K562 (cell line): ENCODE data around the gene RUNX1. TPM values are rescaled to one million over a fixed set of nuclear protein-coding genes. Genes with fewer than 3 reads are reported as not detected.

Experiments
- ARHGAP35 ChIP-seq: fragments of 450-650 bp; IDR thresholded peaks from 2 replicates; pipeline ENCODE4 v1.6.1; 2018; ENCODE audit not compliant: partially characterized antibody
- GTF2F1 ChIP-seq: IDR thresholded peaks from 2 replicates; pipeline ENCODE4 v1.6.1; 2011; ENCODE audit warnings: low read depth, low read length, improper control_type of control experiment
- KLF6 ChIP-seq: fragments of 250-450 bp; sonication (Bioruptor Pico); IDR thresholded peaks from 2 replicates; pipeline ENCODE4 v1.4.0; 2020; ENCODE audit warnings: mild to moderate bottlenecking, moderate library complexity, borderline replicate concordance
- NFE2L1 ChIP-seq: fragments of 450-650 bp; IDR thresholded peaks from 2 replicates; pipeline ENCODE4 v1.6.1; 2016; ENCODE audit warnings: missing genetic modification characterization, low read depth, mild to moderate bottlenecking, missing compliant biosample characterization, moderate library complexity, borderline replicate concordance
- PCBP1 ChIP-seq: fragments of 200-400 bp; formaldehyde crosslinking; IDR thresholded peaks from 2 replicates; pipeline ENCODE4 v1.6.1; 2018; ENCODE audit warnings: mild to moderate bottlenecking, low read depth, low read length; ENCODE audit not compliant: poor library complexity, severe bottlenecking
- RBM22 ChIP-seq: fragments of 200-400 bp; formaldehyde crosslinking; IDR thresholded peaks from 2 replicates; pipeline ENCODE4 v1.6.1; 2018; ENCODE audit warnings: low read length, low read depth; ENCODE audit not compliant: poor library complexity, severe bottlenecking
- RFX7 ChIP-seq: fragments of 250-450 bp; sonication (Bioruptor Pico); IDR thresholded peaks from 2 replicates; pipeline ENCODE4 v1.5.1; 2021; ENCODE audit warnings: mild to moderate bottlenecking
- SLC30A9 ChIP-seq: fragments of 250-450 bp; sonication (Bioruptor Pico); IDR thresholded peaks from 2 replicates; pipeline ENCODE4 v1.8.0; 2022; ENCODE audit warnings: mild to moderate bottlenecking, moderate library complexity
- SMAD1 ChIP-seq: fragments of 150-350 bp; IDR thresholded peaks from 2 replicates; pipeline ENCODE4 v1.6.1; 2014; ENCODE audit warnings: low read length, low read depth; ENCODE audit not compliant: partially characterized antibody
- SMC3 ChIP-seq: conservative IDR thresholded peaks from 2 replicates; pipeline ENCODE4 v1.6.1; 2011; ENCODE audit warnings: low read depth, low read length, improper control_type of control experiment; ENCODE audit not compliant: insufficient read depth
- YBX1 ChIP-seq: fragments of 450-650 bp; IDR thresholded peaks from 2 replicates; pipeline ENCODE4 v1.7.1; 2016; ENCODE audit warnings: mild to moderate bottlenecking
- ZNF277 ChIP-seq: fragments of 250-450 bp; sonication (Bioruptor Pico); IDR thresholded peaks from 2 replicates; pipeline ENCODE4 v1.8.0; 2022; ENCODE audit warnings: inconsistent platforms, mild to moderate bottlenecking, moderate library complexity, borderline replicate concordance
- ZNF384 ChIP-seq: IDR thresholded peaks from 2 replicates; pipeline ENCODE4 v1.6.1; 2012; ENCODE audit warnings: low read depth, low read length, improper control_type of control experiment
- ZNF398 ChIP-seq: fragments of 250-450 bp; sonication (Bioruptor Pico); IDR thresholded peaks from 2 replicates; pipeline ENCODE4 v1.8.0; 2021; ENCODE audit warnings: moderate library complexity, mild to moderate bottlenecking, inconsistent platforms
- ZNF561 ChIP-seq: fragments of 450-650 bp; formaldehyde crosslinking; conservative IDR thresholded peaks from 2 replicates; pipeline ENCODE4 v1.4.0; 2020; ENCODE audit warnings: mild to moderate bottlenecking, moderate library complexity
- polyA plus RNA-seq, 8 experiments: library from polyadenylated mRNA; depleted of rRNA in 4 of 8; stranded (reverse) in 5 of 8; unstranded in 3 of 8; fragments of >200 nt; fragmentation: Nextera tagmentation in 2 of 8; fragmentation: Illumina TruSeq in 1 of 8; extraction: Ambion mirVana in 2 of 8; extraction: Trizol in 1 of 8; gene quantifications; 2 replicates each; pipeline versions ENCODE4 v1.2.1 to v1.2.3, GENCODE V29; 2011 to 2014; ENCODE audit warnings: inconsistent platforms in 1 of 8, missing spikeins in 1 of 8
- total RNA-seq, 7 experiments: library from RNA; depleted of rRNA in 6 of 7; stranded (reverse); fragments of >200 nt in 6 of 7; fragmentation: Illumina TruSeq in 2 of 7; extraction: Trizol in 2 of 7; gene quantifications; 2 replicates each; pipeline versions ENCODE4 v1.2.1 to v1.2.3, GENCODE V29; 2011 to 2021; ENCODE audit warnings: low replicate concordance in 1 of 7
- TF ChIP-seq, protein P1 (sequence below): fragments of 450-650 bp; formaldehyde crosslinking; conservative IDR thresholded peaks from 2 replicates; pipeline ENCODE4 v1.4.0; 2022; ENCODE audit warnings: mild to moderate bottlenecking, missing genetic modification characterization
- TF ChIP-seq, protein P2 (sequence below): sonication (generic); formaldehyde crosslinking; IDR thresholded peaks from 2 replicates; pipeline ENCODE4 v1.8.0; 2022; ENCODE audit warnings: mild to moderate bottlenecking, missing genetic modification reagents, borderline replicate concordance
- TF ChIP-seq, protein P3 (sequence below): fragments of 250-450 bp; sonication (Bioruptor Pico); IDR thresholded peaks from 2 replicates; pipeline ENCODE4 v1.5.0; 2021; ENCODE audit warnings: mild to moderate bottlenecking, borderline replicate concordance

Gene RUNX1
- total and polyA plus RNA-seq, 9 of the 15 experiments (the other 6 are each of a cell fraction or from before 2014, with no cell fraction given) = 2.2 to 68.6 (median 17.8) TPM

- no peak for TF ChIP-seq ZNF398 (CRISPR knock-in tag)
- TF ChIP-seq ARHGAP35 = no peak
- TF ChIP-seq, protein P1, sequence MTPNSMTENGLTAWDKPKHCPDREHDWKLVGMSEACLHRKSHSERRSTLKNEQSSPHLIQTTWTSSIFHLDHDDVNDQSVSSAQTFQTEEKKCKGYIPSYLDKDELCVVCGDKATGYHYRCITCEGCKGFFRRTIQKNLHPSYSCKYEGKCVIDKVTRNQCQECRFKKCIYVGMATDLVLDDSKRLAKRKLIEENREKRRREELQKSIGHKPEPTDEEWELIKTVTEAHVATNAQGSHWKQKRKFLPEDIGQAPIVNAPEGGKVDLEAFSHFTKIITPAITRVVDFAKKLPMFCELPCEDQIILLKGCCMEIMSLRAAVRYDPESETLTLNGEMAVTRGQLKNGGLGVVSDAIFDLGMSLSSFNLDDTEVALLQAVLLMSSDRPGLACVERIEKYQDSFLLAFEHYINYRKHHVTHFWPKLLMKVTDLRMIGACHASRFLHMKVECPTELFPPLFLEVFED = no peak
- TF ChIP-seq ZNF277 (CRISPR knock-in tag) = no peak
- TF ChIP-seq NFE2L1 (tag) = no peak
- no peak for TF ChIP-seq SMC3
- TF ChIP-seq, protein P2, sequence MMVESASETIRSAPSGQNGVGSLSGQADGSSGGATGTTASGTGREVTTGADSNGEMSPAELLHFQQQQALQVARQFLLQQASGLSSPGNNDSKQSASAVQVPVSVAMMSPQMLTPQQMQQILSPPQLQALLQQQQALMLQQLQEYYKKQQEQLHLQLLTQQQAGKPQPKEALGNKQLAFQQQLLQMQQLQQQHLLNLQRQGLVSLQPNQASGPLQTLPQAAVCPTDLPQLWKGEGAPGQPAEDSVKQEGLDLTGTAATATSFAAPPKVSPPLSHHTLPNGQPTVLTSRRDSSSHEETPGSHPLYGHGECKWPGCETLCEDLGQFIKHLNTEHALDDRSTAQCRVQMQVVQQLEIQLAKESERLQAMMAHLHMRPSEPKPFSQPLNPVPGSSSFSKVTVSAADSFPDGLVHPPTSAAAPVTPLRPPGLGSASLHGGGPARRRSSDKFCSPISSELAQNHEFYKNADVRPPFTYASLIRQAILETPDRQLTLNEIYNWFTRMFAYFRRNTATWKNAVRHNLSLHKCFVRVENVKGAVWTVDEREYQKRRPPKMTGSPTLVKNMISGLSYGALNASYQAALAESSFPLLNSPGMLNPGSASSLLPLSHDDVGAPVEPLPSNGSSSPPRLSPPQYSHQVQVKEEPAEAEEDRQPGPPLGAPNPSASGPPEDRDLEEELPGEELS = no peak
- no peak for TF ChIP-seq SLC30A9 (CRISPR knock-in tag)
- TF ChIP-seq YBX1 = no peak
- no peak for TF ChIP-seq SMAD1
- no peak for TF ChIP-seq RFX7 (CRISPR knock-in tag)
- no peak for TF ChIP-seq ZNF561 (CRISPR knock-in tag)
- TF ChIP-seq, protein P3, sequence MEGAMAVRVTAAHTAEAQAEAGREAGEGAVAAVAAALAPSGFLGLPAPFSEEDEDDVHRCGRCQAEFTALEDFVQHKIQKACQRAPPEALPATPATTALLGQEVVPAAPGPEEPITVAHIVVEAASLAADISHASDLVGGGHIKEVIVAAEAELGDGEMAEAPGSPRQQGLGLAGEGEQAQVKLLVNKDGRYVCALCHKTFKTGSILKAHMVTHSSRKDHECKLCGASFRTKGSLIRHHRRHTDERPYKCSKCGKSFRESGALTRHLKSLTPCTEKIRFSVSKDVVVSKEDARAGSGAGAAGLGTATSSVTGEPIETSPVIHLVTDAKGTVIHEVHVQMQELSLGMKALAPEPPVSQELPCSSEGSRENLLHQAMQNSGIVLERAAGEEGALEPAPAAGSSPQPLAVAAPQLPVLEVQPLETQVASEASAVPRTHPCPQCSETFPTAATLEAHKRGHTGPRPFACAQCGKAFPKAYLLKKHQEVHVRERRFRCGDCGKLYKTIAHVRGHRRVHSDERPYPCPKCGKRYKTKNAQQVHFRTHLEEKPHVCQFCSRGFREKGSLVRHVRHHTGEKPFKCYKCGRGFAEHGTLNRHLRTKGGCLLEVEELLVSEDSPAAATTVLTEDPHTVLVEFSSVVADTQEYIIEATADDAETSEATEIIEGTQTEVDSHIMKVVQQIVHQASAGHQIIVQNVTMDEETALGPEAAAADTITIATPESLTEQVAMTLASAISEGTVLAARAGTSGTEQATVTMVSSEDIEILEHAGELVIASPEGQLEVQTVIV (CRISPR knock-in tag) = no peak
- TF ChIP-seq PCBP1 = peak; percentile 79
- TF ChIP-seq ZNF384 = no peak
- TF ChIP-seq KLF6 (CRISPR knock-in tag) = no peak
- TF ChIP-seq RBM22 = peak; percentile 49
- no peak for TF ChIP-seq GTF2F1
Measured at GRCh38 chr21:34886240-34887104, 162.6 kb downstream of the RUNX1 start (continued).
